CD14-positive monocyte (primary cell): ENCODE data around the gene DENND4A. TPM values are rescaled to one million over a fixed set of nuclear protein-coding genes. Genes with fewer than 3 reads are reported as not detected.
A peak's percentile ranks its signal among the peaks of the same experiment; 100 is the strongest.

Source experiments
- DNase-seq, 3 donors: peaks; one replicate each; pipeline ENCODE4 v3.0.0-alpha.2; 2011 to 2022
- H2AFZ ChIP-seq: 2 replicates; pipeline ENCODE4 v1.6.0; 2012; ENCODE audit warnings: mild to moderate bottlenecking, low read depth, low read length, inconsistent platforms; ENCODE audit not compliant: insufficient read depth, poor library complexity, severe bottlenecking
- H3K27ac ChIP-seq, 2 donors: 1 replicate in 1 of 2; 2 replicates in 1 of 2; pipeline ENCODE4 v1.5.1; 2012 to 2013; ENCODE audit warnings: low read length in 2 of 2, control low read depth in 1 of 2, inconsistent platforms in 1 of 2, low read depth in 1 of 2, mild to moderate bottlenecking in 1 of 2
- H3K27me3 ChIP-seq, 2 donors: one replicate each; pipeline versions ENCODE4 v1.6.0 to v1.6.1; 2011 to 2013; ENCODE audit warnings: low read length in 2 of 2; ENCODE audit not compliant: control insufficient read depth in 2 of 2, insufficient read depth in 2 of 2
- H3K36me3 ChIP-seq, 2 donors: replicated peaks in 1 of 2; 1 replicate in 1 of 2; 2 replicates in 1 of 2; pipeline versions ENCODE4 v1.5.1 to v1.6.1; 2012 to 2013; ENCODE audit warnings: low read length in 2 of 2, control low read depth in 1 of 2, inconsistent platforms in 1 of 2, mild to moderate bottlenecking in 1 of 2; ENCODE audit not compliant: insufficient read depth in 2 of 2, control insufficient read depth in 1 of 2
- H3K4me1 ChIP-seq, 2 donors: 1 replicate in 1 of 2; 2 replicates in 1 of 2; pipeline versions ENCODE4 v1.5.1 to v1.6.1; 2012 to 2013; ENCODE audit warnings: low read length in 2 of 2, control low read depth in 1 of 2, inconsistent platforms in 1 of 2, mild to moderate bottlenecking in 1 of 2, moderate library complexity in 1 of 2; ENCODE audit not compliant: insufficient read depth in 2 of 2, control insufficient read depth in 1 of 2
- H3K4me2 ChIP-seq: replicated peaks from 2 replicates; pipeline ENCODE3; 2012; ENCODE audit warnings: low read length, moderate library complexity, mild to moderate bottlenecking; ENCODE audit not compliant: poor library complexity, severe bottlenecking; ENCODE audit errors: extremely low read depth
- H3K4me3 ChIP-seq, 3 experiments: fragments of 200-600 bp in 1 of 3; sonication (generic) in 1 of 3; replicated peaks in 1 of 3; 1 replicate in 2 of 3; 2 replicates in 1 of 3; pipeline ENCODE4 v1.5.1; 2011 to 2013; ENCODE audit warnings: low read length in 3 of 3, mild to moderate bottlenecking in 3 of 3, control low read depth in 2 of 3, low read depth in 2 of 3, inconsistent platforms in 1 of 3, moderate library complexity in 1 of 3
- H3K79me2 ChIP-seq: 2 replicates; pipeline ENCODE4 v1.6.0; 2012; ENCODE audit warnings: mild to moderate bottlenecking, control low read depth, inconsistent platforms, low read length, moderate library complexity; ENCODE audit not compliant: insufficient read depth
- H3K9ac ChIP-seq: 2 replicates; pipeline ENCODE4 v1.6.0; 2017; ENCODE audit warnings: low read length, mild to moderate bottlenecking; ENCODE audit not compliant: insufficient read depth, poor library complexity, severe bottlenecking
- H3K9me3 ChIP-seq, 2 donors: replicated peaks in 1 of 2; 1 replicate in 1 of 2; 2 replicates in 1 of 2; pipeline versions ENCODE4 v1.5.1 to v1.6.1; 2012 to 2013; ENCODE audit warnings: low read length in 2 of 2, control low read depth in 1 of 2; ENCODE audit not compliant: control insufficient read depth in 1 of 2, insufficient read depth in 1 of 2
- H4K20me1 ChIP-seq: 2 replicates; pipeline ENCODE4 v1.6.0; 2012; ENCODE audit warnings: mild to moderate bottlenecking, low read length, control low read depth, moderate library complexity; ENCODE audit not compliant: insufficient read depth
- H3K27ac Mint-ChIP-seq, 7 donors: one replicate each; pipeline ENCODE4 v1.8.0; 2020; ENCODE audit warnings: mild to moderate bottlenecking in 7 of 7, mixed read lengths in 7 of 7, moderate library complexity in 6 of 7, inconsistent platforms in 2 of 7
- H3K27me3 Mint-ChIP-seq, 3 donors: one replicate each; pipeline ENCODE4 v1.8.0; 2021 to 2022; ENCODE audit warnings: low read depth in 3 of 3, mild to moderate bottlenecking in 3 of 3, mixed read lengths in 3 of 3, moderate library complexity in 3 of 3, inconsistent platforms in 1 of 3
- H3K36me3 Mint-ChIP-seq, 2 donors: one replicate each; pipeline ENCODE4 v1.8.0; 2020; ENCODE audit warnings: mixed read lengths in 2 of 2, inconsistent platforms in 1 of 2, mild to moderate bottlenecking in 1 of 2
- H3K4me1 Mint-ChIP-seq: one replicate; pipeline ENCODE4 v1.8.0; 2020; ENCODE audit warnings: mild to moderate bottlenecking, mixed read lengths
- H3K4me3 Mint-ChIP-seq, 2 donors: one replicate each; pipeline ENCODE4 v1.8.0; 2020; ENCODE audit warnings: mild to moderate bottlenecking in 2 of 2, mixed read lengths in 2 of 2, moderate library complexity in 1 of 2
- H3K9me3 Mint-ChIP-seq, 7 donors: one replicate each; pipeline ENCODE4 v1.8.0; 2020 to 2022; ENCODE audit warnings: mixed read lengths in 7 of 7, mild to moderate bottlenecking in 6 of 7, moderate library complexity in 6 of 7, inconsistent platforms in 2 of 7
- CTCF ChIP-seq: fragments of 200-600 bp; IDR thresholded peaks from one replicate; pipeline ENCODE4 v1.8.0; 2022; ENCODE audit warnings: antibody characterized with exemption, mild to moderate bottlenecking
- WGBS: methylation state at CpG from one replicate; pipeline ENCODE4 v1.1.5; 2013; ENCODE audit warnings: missing lambda C conversion rate; ENCODE audit not compliant: insufficient coverage; 5-methylcytosine and 5-hydroxymethylcytosine counted together
- intact Hi-C, 2 donors: fragments of 100-400 bp; cut with micrococcal nuclease; formaldehyde crosslinking; loops; one replicate each; pipeline versions ENCODE4 v1.15.0 to v1.15.1; 2023
- polyA plus RNA-seq, 3 donors: library from polyadenylated mRNA; depleted of rRNA in 1 of 3; unstranded in 2 of 3; stranded (reverse) in 1 of 3; fragments of 300-500 nt in 2 of 3; fragments of >200 nt in 1 of 3; fragmentation: Illumina TruSeq in 2 of 3; gene quantifications; 1 replicate in 2 of 3; 2 replicates in 1 of 3; pipeline ENCODE4 v1.2.3, GENCODE V29; 2012 to 2021

The DENND4A gene
- polyA plus RNA-seq, 3 donors, result 4.6 to 11.0 (median 6.9) TPM

GRCh38 chr15:65644282-65644681, 147.8 kb downstream of the DENND4A start:
- no peaks in the 10 kb centered on the region for H3K27me3 ChIP-seq
- Mint-ChIP-seq H3K4me3 (no peak overlapping the region), H3K27ac (peak overlapping the region in 2 of 7 donors; percentile 32 to 74), H3K27me3 (no peaks in the 10 kb centered on the region), H3K36me3 (peaks cover 3 to 4% of the 10 kb centered on the region in 2 donors), H3K9me3 (no peaks in the 10 kb centered on the region), H3K4me1 (no peaks in the 10 kb centered on the region)
- no peaks in the 10 kb centered on the region for H3K9me3 ChIP-seq
- DNase-seq, result no peak
- TF ChIP-seq CTCF, result no peak
- H3K4me2 ChIP-seq, result no peak overlapping the region
- H3K27ac ChIP-seq, result no peak overlapping the region
- no peaks in the 10 kb centered on the region for H3K4me1 ChIP-seq
- WGBS, result 100% methylated on average over 1 of the region's 4 CpGs
- peaks cover 0 to 5% of the 10 kb centered on the region in 2 donors for H3K36me3 ChIP-seq
- H4K20me1 ChIP-seq, result no peaks in the 10 kb centered on the region
- H3K9ac ChIP-seq, result no peak overlapping the region
- H2AFZ ChIP-seq, result no peak overlapping the region
- H3K79me2 ChIP-seq, result no peaks in the 10 kb centered on the region
- no peak overlapping the region for H3K4me3 ChIP-seq
- intact Hi-C loops, result no loop called here

GRCh38 chr15:65642594-65642993, 149.5 kb downstream of the DENND4A start:
- Mint-ChIP-seq H3K4me1 (peaks cover 9% of the 10 kb centered on the region), H3K27ac (no peak overlapping the region), H3K36me3 (peaks cover 2 to 4% of the 10 kb centered on the region in 2 donors), H3K9me3 (no peaks in the 10 kb centered on the region), H3K27me3 (no peaks in the 10 kb centered on the region), H3K4me3 (no peak overlapping the region)
- no peaks in the 10 kb centered on the region for H3K79me2 ChIP-seq
- H3K27ac ChIP-seq, result no peak overlapping the region
- H3K9me3 ChIP-seq, result no peaks in the 10 kb centered on the region
- intact Hi-C loops, result no loop called here
- H3K4me3 ChIP-seq, result no peak overlapping the region
- H3K27me3 ChIP-seq, result no peaks in the 10 kb centered on the region
- no peak overlapping the region for H2AFZ ChIP-seq
- no peak for TF ChIP-seq CTCF
- 97% methylated on average over 5 of the region's 6 CpGs for WGBS
- H4K20me1 ChIP-seq, result no peaks in the 10 kb centered on the region
- peaks cover 0 to 4% of the 10 kb centered on the region in 2 donors for H3K36me3 ChIP-seq
- DNase-seq, result no peak
- H3K9ac ChIP-seq, result no peak overlapping the region
- no peak overlapping the region for H3K4me2 ChIP-seq
- H3K4me1 ChIP-seq, result peaks cover 0 to 6% of the 10 kb centered on the region in 2 donors
